GM12873 (cell line): Measurements from ENCODE around the gene NAIF1.
A peak's percentile ranks its signal among the peaks of the same experiment; 100 is the strongest.

ENCODE experiments used
- CTCF ChIP-seq: IDR thresholded peaks from 2 replicates; pipeline ENCODE4 v1.5.1; 2012; ENCODE audit warnings: low read depth, mild to moderate bottlenecking, moderate library complexity, low read length, control low read depth; ENCODE audit not compliant: insufficient read depth; ENCODE audit errors: missing control alignments

The NAIF1 gene

GRCh38 chr9:128020692-128021091 lies 46.4 kb downstream of the NAIF1 start:
- peak; percentile 48 for TF ChIP-seq CTCF

- TF ChIP-seq CTCF: no peak
These were observed 51.4 kb downstream of the NAIF1 start for GRCh38 chr9:128015696-128016095.
